ENCODE measurements around the gene AP4B1.

GRCh38 chr1:113924473-113924872 lies 19.9 kb upstream of the AP4B1 start:
- TF ChIP-seq ZNF70 (CRISPR knock-in tag; IDR thresholded peaks at IDR 0.05), result no peak
- TF ChIP-seq ARNTL (CRISPR knock-in tag; IDR thresholded peaks at IDR 0.05; ENCODE audit: borderline replicate concordance, low read depth), result no peak
- TF ChIP-seq, protein P1, sequence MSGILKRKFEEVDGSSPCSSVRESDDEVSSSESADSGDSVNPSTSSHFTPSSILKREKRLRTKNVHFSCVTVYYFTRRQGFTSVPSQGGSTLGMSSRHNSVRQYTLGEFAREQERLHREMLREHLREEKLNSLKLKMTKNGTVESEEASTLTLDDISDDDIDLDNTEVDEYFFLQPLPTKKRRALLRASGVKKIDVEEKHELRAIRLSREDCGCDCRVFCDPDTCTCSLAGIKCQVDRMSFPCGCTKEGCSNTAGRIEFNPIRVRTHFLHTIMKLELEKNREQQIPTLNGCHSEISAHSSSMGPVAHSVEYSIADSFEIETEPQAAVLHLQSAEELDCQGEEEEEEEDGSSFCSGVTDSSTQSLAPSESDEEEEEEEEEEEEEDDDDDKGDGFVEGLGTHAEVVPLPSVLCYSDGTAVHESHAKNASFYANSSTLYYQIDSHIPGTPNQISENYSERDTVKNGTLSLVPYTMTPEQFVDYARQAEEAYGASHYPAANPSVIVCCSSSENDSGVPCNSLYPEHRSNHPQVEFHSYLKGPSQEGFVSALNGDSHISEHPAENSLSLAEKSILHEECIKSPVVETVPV (CRISPR knock-in tag; IDR thresholded peaks at IDR 0.05), result no peak
- no peak for TF ChIP-seq BACH2 (CRISPR knock-in tag; IDR thresholded peaks at IDR 0.05; ENCODE audit: borderline replicate concordance)
- TF ChIP-seq ZC3H10 (CRISPR knock-in tag; IDR thresholded peaks at IDR 0.05), result no peak
- TF ChIP-seq ESRRG (CRISPR knock-in tag; IDR thresholded peaks at IDR 0.05), result no peak
- no peak for TF ChIP-seq CREB5 (CRISPR knock-in tag; IDR thresholded peaks at IDR 0.05; ENCODE audit: low read depth)
- TF ChIP-seq, protein P2, sequence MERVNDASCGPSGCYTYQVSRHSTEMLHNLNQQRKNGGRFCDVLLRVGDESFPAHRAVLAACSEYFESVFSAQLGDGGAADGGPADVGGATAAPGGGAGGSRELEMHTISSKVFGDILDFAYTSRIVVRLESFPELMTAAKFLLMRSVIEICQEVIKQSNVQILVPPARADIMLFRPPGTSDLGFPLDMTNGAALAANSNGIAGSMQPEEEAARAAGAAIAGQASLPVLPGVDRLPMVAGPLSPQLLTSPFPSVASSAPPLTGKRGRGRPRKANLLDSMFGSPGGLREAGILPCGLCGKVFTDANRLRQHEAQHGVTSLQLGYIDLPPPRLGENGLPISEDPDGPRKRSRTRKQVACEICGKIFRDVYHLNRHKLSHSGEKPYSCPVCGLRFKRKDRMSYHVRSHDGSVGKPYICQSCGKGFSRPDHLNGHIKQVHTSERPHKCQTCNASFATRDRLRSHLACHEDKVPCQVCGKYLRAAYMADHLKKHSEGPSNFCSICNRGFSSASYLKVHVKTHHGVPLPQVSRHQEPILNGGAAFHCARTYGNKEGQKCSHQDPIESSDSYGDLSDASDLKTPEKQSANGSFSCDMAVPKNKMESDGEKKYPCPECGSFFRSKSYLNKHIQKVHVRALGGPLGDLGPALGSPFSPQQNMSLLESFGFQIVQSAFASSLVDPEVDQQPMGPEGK (CRISPR knock-in tag; IDR thresholded peaks at IDR 0.05; ENCODE audit: borderline replicate concordance), result no peak
- no peak for TF ChIP-seq ZFP3 (CRISPR knock-in tag; IDR thresholded peaks at IDR 0.05)
- no peak for TF ChIP-seq CSDC2 (CRISPR knock-in tag; IDR thresholded peaks at IDR 0.05)
- TF ChIP-seq ZNF565 (CRISPR knock-in tag; conservative IDR thresholded peaks at IDR 0.05; ENCODE audit: low read depth), result no peak
- no peak for TF ChIP-seq GLIS3 (CRISPR knock-in tag; IDR thresholded peaks at IDR 0.05)

Data from SK-N-SH treated with all-trans-retinoic acid at 6 μM for 48 hours (cell line).